ENCODE results near the gene XRN1.

DNA sequence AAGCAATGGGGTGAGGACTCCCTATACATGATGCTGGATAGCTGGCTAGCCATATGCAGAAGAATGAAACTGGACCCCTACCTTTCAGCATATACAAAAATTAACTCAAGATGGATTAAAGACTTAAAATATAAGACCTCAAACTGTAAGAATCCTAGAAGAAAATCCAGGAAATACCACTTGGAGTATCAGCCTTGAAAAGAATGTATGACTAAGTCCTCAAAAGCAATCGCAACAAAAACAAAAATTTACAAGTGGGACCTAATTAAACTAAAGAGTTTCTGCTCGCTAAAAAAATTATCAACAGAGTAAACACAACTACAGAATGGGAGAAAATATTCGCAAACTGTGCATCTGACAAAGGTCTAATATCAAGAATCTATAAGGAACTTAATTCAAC, 94.3 kb downstream of the XRN1 start:
- TF ChIP-seq EP300 (IDR thresholded peaks at IDR 0.05) = no peak
- TF ChIP-seq, protein P1, sequence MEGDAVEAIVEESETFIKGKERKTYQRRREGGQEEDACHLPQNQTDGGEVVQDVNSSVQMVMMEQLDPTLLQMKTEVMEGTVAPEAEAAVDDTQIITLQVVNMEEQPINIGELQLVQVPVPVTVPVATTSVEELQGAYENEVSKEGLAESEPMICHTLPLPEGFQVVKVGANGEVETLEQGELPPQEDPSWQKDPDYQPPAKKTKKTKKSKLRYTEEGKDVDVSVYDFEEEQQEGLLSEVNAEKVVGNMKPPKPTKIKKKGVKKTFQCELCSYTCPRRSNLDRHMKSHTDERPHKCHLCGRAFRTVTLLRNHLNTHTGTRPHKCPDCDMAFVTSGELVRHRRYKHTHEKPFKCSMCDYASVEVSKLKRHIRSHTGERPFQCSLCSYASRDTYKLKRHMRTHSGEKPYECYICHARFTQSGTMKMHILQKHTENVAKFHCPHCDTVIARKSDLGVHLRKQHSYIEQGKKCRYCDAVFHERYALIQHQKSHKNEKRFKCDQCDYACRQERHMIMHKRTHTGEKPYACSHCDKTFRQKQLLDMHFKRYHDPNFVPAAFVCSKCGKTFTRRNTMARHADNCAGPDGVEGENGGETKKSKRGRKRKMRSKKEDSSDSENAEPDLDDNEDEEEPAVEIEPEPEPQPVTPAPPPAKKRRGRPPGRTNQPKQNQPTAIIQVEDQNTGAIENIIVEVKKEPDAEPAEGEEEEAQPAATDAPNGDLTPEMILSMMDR (IDR thresholded peaks at IDR 0.05) = no peak
